PC-9 (cell line): ENCODE measurements around the gene PTGES3L. TPM values are rescaled to one million over a fixed set of nuclear protein-coding genes. Genes with fewer than 3 reads are reported as not detected.
"Not testable (repeated sequence)": the region's sequence is repeated elsewhere in the genome, so short reads cannot be mapped to it uniquely, and the experiment has no call there.

Experiments
- BruUV-seq: library from RNA; stranded (reverse); fragments of 400-500 nt; replicated peaks from 2 replicates; lab custom pipeline; 2021; lab: Mats Ljungman, UMichigan
- CTCF ChIA-PET: fragments of 300-600 bp; sonication (Branson Sonifier 250); formaldehyde crosslinking; loops from one replicate; lab custom pipeline; 2022; ENCODE audit warnings: antibody characterized with exemption; lab: Charles Lee
- POLR2A ChIA-PET: fragments of 300-600 bp; sonication (Branson Sonifier 250); formaldehyde crosslinking; loops from one replicate; lab custom pipeline; 2022; ENCODE audit warnings: antibody characterized with exemption; ENCODE audit not compliant: unreplicated experiment; lab: Charles Lee
- DNase-seq, 2 experiments: peaks; one replicate each; pipeline versions ENCODE4 v3.0.0 to v3.0.0-alpha.2; 2015 to 2022; ENCODE audit warnings: mixed read lengths in 1 of 2
- H2AFZ ChIP-seq: fragments of 200-600 bp; sonication (generic); 2 replicates; pipeline ENCODE4 v1.8.1; 2017; ENCODE audit warnings: antibody characterized with exemption
- H3F3A ChIP-seq: fragments of 200-600 bp; sonication (generic); 2 replicates; pipeline ENCODE4 v1.8.1; 2017; ENCODE audit warnings: antibody characterized with exemption, mild to moderate bottlenecking, low read depth; ENCODE audit not compliant: insufficient read depth
- H3K27ac ChIP-seq: fragments of 200-600 bp; sonication (generic); 2 replicates; pipeline ENCODE4 v1.6.1; 2016; ENCODE audit warnings: mixed run types
- H3K27me3 ChIP-seq: fragments of 200-600 bp; sonication (generic); 2 replicates; pipeline ENCODE4 v1.6.1; 2016; ENCODE audit warnings: low read depth, mixed run types; ENCODE audit not compliant: insufficient read depth
- H3K36me3 ChIP-seq: fragments of 200-600 bp; sonication (generic); 2 replicates; pipeline ENCODE4 v1.6.1; 2016; ENCODE audit warnings: low read depth, mixed run types
- H3K4me1 ChIP-seq: fragments of 200-600 bp; sonication (generic); replicated peaks from 2 replicates; pipeline ENCODE4 v1.6.1; 2016; ENCODE audit warnings: mixed run types; ENCODE audit not compliant: insufficient read depth
- H3K4me2 ChIP-seq: fragments of 200-600 bp; sonication (generic); 2 replicates; pipeline ENCODE4 v1.6.1; 2017; ENCODE audit warnings: mixed run types
- H3K4me3 ChIP-seq: fragments of 200-600 bp; sonication (generic); 2 replicates; pipeline ENCODE4 v1.6.1; 2016; ENCODE audit warnings: mixed run types
- H3K79me2 ChIP-seq: fragments of 200-600 bp; sonication (generic); 2 replicates; pipeline ENCODE4 v1.6.1; 2017; ENCODE audit warnings: low read depth, mixed run types
- H3K9me2 ChIP-seq: fragments of 200-600 bp; sonication (generic); 2 replicates; pipeline ENCODE4 v1.8.1; 2017; ENCODE audit warnings: mild to moderate bottlenecking; ENCODE audit not compliant: insufficient read depth
- H3K9me3 ChIP-seq: fragments of 200-600 bp; sonication (generic); 2 replicates; pipeline ENCODE4 v1.8.1; 2016; ENCODE audit warnings: low read depth; ENCODE audit not compliant: insufficient read depth
- H4K20me1 ChIP-seq: fragments of 200-600 bp; sonication (generic); 2 replicates; pipeline ENCODE4 v1.8.1; 2017; ENCODE audit not compliant: insufficient read depth
- EZH2 ChIP-seq: fragments of 200-600 bp; sonication (generic); IDR thresholded peaks from 2 replicates; pipeline ENCODE4 v1.8.0; 2017; ENCODE audit warnings: antibody characterized with exemption, low read depth
- intact Hi-C: fragments of 100-400 bp; cut with micrococcal nuclease; formaldehyde crosslinking; loops from one replicate; pipeline ENCODE4 v1.10.0; 2022; ENCODE audit not compliant: unreplicated experiment
- total RNA-seq: library from RNA; stranded (reverse); gene quantifications from 2 replicates; pipeline ENCODE4 v1.2.3, GENCODE V29; 2021
- TF ChIP-seq, protein P1 (sequence below): fragments of 200-600 bp; sonication (generic); conservative IDR thresholded peaks from 2 replicates; pipeline ENCODE4 v1.6.1; 2017; ENCODE audit warnings: mixed run types, antibody characterized with exemption, mild to moderate bottlenecking, moderate library complexity

PTGES3L gene
- total RNA-seq, 1 experiment from 2014 or later = 0.70 TPM

DNA sequence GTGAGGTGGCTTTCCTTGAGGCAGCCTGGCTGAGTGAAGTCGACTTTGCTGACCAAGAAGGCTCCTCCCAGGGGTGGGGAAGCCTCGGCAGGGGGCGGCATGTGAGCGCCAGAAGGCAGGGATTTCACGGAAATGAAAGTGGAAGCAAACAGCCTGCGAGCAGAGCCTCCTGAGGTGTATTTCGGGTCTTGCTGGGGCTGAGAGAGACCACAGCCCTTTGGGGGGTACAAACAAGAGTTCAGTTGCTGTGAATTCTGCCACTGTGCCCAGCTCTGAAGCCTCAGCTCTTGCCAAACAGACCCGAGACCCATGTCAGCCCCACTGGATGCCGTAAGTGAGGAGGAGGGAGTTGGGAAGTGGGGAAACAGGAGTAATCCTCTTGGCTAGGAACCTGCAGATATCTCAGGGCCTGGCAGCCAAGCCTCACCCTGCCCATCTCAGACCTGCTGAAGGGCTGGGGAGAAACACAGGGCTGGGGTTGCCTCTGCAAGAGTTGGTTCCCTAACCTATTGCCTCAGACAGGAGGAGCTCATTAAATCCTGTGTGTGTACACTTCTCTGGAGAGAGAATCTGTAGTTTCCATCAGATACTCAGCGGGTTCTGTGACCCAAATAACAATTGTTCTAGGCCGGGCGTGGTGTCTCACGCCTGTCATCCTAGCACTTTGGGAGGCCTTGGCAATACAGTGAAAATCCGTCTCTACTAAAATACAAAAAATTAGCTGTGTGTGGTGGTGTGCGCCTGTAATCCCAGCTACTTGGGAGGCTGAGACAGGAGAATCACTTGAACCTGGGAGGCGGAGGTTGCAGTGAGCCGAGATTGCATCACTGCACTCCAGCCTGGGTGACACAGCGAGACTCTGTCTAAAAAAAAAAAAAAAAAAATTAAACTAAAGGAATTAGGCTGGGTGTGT is 27.0 kb upstream of the PTGES3L start, which contains the start of gene IFI35:
IFI35 (plus strand) TSS at position 146 of the 913 bp plus-strand sequence; CDS start at position 310, 164 bp downstream.
- CTCF ChIA-PET = interaction anchor here (0.6 kb wide), 1 partner anchor 474 kb away, joined by 10 read pairs; no protein-coding TSS in a partner anchor
- TSS peak; percentile 10 for BruUV-seq

DNA sequence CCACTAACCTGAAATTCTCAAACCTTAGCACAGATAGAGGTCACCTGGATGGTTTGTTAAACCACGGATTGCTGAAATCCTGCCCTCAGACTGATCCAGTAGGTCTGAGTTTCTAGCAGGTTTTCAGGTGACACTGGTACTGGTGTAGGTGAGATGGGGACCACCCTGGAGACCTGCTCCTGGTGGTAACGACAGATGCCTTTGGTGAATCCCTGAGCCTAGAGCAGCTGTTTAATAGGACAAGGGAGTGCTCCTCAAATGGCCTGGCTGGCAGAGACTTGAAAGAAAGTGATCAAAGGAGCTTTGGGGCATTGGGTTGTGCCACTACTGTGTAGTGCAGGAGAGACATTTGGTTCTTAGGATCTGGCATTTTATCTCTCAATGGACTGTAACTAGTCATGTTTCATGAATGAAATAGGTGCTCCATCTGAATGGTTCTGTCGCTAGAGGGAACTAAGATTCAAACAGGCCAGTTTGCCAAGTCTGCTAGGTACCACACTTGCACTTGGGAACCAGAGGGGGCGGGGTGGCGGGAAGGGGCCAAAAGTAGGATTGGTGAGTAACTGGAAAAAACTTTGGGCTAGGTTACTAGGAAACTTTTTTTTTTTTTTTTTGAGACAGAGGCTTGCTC is 23.8 kb upstream of the PTGES3L start:
- Histone ChIP-seq H2AFZ (no peak overlapping the region), H3K4me2 (no peak overlapping the region), H3K27me3 (no peaks in the 10 kb centered on the region), H3F3A (peaks cover 85% of the 10 kb centered on the region), H3K27ac (peak overlapping the region; percentile 48), H3K4me1 (peaks cover 34% of the 10 kb centered on the region), H3K4me3 (no peak overlapping the region), H3K9me3 (no peaks in the 10 kb centered on the region), H3K36me3 (peaks cover 49% of the 10 kb centered on the region), H3K79me2 (peaks cover 30% of the 10 kb centered on the region), H4K20me1 (peaks cover 25% of the 10 kb centered on the region), H3K9me2 (no peaks in the 10 kb centered on the region)
- no TSS peak for BruUV-seq
- peak; percentile 46 to 77 for DNase-seq
- ChIA-PET POLR2A (interaction anchor here (0.7 kb wide), 1 partner anchor 673 kb away, joined by 6 read pairs; no protein-coding TSS in a partner anchor), CTCF (no interaction called here)
- TF ChIP-seq EZH2 = no peak
- TF ChIP-seq, protein P1, sequence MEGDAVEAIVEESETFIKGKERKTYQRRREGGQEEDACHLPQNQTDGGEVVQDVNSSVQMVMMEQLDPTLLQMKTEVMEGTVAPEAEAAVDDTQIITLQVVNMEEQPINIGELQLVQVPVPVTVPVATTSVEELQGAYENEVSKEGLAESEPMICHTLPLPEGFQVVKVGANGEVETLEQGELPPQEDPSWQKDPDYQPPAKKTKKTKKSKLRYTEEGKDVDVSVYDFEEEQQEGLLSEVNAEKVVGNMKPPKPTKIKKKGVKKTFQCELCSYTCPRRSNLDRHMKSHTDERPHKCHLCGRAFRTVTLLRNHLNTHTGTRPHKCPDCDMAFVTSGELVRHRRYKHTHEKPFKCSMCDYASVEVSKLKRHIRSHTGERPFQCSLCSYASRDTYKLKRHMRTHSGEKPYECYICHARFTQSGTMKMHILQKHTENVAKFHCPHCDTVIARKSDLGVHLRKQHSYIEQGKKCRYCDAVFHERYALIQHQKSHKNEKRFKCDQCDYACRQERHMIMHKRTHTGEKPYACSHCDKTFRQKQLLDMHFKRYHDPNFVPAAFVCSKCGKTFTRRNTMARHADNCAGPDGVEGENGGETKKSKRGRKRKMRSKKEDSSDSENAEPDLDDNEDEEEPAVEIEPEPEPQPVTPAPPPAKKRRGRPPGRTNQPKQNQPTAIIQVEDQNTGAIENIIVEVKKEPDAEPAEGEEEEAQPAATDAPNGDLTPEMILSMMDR = no peak
- intact Hi-C loops = no loop called here

More for the DNA sequence above, 27.0 kb upstream of the PTGES3L start, which contains the start of gene IFI35:
- peak; percentile 73 to 81 for DNase-seq
- Histone ChIP-seq H4K20me1 (peaks cover 13% of the 10 kb centered on the region), H3K4me3 (peak within 1 kb of the TSS; percentile 75), H3K27me3 (no peaks in the 10 kb centered on the region), H2AFZ (peak within 1 kb of the TSS; percentile 72), H3K36me3 (peaks cover 21% of the 10 kb centered on the region), H3K9me2 (no peaks in the 10 kb centered on the region), H3K79me2 (peaks cover 6% of the 10 kb centered on the region; the same call in 1 of the 2 replicates), H3K4me2 (peak within 1 kb of the TSS; percentile 88), H3K27ac (peak within 1 kb of the TSS; percentile 77), H3K4me1 (peaks cover 39% of the 10 kb centered on the region), H3F3A (peaks cover 73% of the 10 kb centered on the region), H3K9me3 (no peaks in the 10 kb centered on the region)
- intact Hi-C loops = no loop called here
- POLR2A ChIA-PET = interaction anchor here (0.6 kb wide), 1 partner anchor 354 kb away, joined by 3 read pairs; no protein-coding TSS in a partner anchor
- TF ChIP-seq, protein P1 = peak; percentile 48; the same call in 1 of the 2 replicates
- TF ChIP-seq EZH2 = no peak

DNA sequence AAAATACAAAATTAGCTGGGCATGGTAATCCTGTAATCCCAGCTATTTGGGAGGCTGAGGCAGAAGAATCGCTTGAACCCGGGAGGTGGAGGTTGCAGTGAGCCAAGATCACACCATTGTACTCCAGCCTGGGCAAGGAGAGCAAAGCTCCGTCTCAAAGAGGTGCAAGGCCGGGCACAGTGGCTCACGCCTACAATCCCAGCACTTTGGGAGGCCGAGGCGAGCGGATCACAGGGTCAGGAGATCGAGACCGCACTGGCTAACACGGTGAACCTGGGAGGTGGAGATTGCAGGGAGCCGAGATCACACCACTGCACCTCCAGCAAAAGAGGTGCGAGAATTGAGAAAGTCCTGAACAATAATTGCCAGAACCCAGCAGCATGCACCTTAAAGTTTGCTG is 21.0 kb upstream of the PTGES3L start:
- H3K4me1 ChIP-seq = peaks cover 33% of the 10 kb centered on the region
- intact Hi-C loops, H3K9me3 ChIP-seq, H3K4me3 ChIP-seq, DNase-seq, H3K9me2 ChIP-seq, CTCF ChIA-PET, BruUV-seq, H3K27me3 ChIP-seq, H2AFZ ChIP-seq: not testable (repeated sequence)
- H3K79me2 ChIP-seq = peaks cover 34% of the 10 kb centered on the region
- peaks cover 50% of the 10 kb centered on the region for H3K36me3 ChIP-seq
- H4K20me1 ChIP-seq = peaks cover 25% of the 10 kb centered on the region
- peak overlapping the region; percentile 21; the same call in 1 of the 2 replicates for H3K27ac ChIP-seq
- POLR2A ChIA-PET = interaction anchor here (0.7 to 0.9 kb wide), 2 partner anchors 234 to 569 kb away, joined by 4 to 5 read pairs; no protein-coding TSS in a partner anchor
- peaks cover 83% of the 10 kb centered on the region for H3F3A ChIP-seq
- 0 out of 2 replicates have a peak overlapping the region, but pooled peaks have one; percentile 30 for H3K4me2 ChIP-seq
